Measurements from ENCODE around the gene ENTPD7. TPM values are rescaled to one million over a fixed set of nuclear protein-coding genes. Genes with fewer than 3 reads are reported as not detected.
A peak's percentile ranks its signal among the peaks of the same experiment; 100 is the strongest.

ENTPD7 gene
- total RNA-seq, 1 experiment from 2014 or later = 14.5 TPM

DNA sequence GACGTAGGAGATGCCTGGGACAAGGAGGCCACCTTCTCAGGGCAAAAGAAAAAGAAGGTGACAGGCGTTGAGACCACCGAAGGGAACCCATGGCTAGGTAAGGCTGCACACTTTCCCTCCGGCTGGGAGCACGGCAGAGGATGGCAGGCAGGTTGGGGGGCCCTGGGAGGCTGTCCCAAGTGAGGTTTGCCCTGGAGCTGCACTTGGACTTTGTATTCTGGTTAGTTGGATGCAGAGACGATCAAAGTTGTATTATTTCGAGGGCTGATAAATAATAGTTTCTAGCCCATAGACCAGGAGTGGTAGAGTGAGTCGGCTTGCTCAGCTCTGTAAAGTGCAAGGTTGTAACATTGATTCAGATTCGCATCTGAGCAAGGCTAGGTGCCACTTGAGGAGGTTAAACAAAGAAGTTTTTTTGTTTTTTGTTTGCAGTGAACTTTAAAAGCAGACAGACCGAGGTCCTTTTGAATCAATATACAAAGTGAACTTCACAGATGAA is 608 bp downstream of the ENTPD7 start:
- TF ChIP-seq, protein P1, sequence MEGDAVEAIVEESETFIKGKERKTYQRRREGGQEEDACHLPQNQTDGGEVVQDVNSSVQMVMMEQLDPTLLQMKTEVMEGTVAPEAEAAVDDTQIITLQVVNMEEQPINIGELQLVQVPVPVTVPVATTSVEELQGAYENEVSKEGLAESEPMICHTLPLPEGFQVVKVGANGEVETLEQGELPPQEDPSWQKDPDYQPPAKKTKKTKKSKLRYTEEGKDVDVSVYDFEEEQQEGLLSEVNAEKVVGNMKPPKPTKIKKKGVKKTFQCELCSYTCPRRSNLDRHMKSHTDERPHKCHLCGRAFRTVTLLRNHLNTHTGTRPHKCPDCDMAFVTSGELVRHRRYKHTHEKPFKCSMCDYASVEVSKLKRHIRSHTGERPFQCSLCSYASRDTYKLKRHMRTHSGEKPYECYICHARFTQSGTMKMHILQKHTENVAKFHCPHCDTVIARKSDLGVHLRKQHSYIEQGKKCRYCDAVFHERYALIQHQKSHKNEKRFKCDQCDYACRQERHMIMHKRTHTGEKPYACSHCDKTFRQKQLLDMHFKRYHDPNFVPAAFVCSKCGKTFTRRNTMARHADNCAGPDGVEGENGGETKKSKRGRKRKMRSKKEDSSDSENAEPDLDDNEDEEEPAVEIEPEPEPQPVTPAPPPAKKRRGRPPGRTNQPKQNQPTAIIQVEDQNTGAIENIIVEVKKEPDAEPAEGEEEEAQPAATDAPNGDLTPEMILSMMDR (conservative IDR thresholded peaks at IDR 0.05) = no peak
- Histone ChIP-seq H3K18ac (ENCODE audit: insufficient read length, low read depth, low read length) (no peak overlapping the region), H3K23ac (ENCODE audit: insufficient read length, low read depth, low read length) (no peak overlapping the region), H3K27ac (ENCODE audit: insufficient read length, low read depth, low read length) (no peak overlapping the region), H3K4me1 (ENCODE audit: insufficient read depth, low read length) (no peaks in the 10 kb centered on the region), H3K56ac (ENCODE audit: insufficient read length, low read depth, low read length) (no peak overlapping the region), H2BK5ac (ENCODE audit: insufficient read length, low read length) (no peak overlapping the region), H2BK20ac (ENCODE audit: low read depth, low read length, poor library complexity, severe bottlenecking) (no peak overlapping the region), H3K79me2 (ENCODE audit: insufficient read depth, low read length) (no peaks in the 10 kb centered on the region), H3K14ac (ENCODE audit: insufficient read depth, low read length) (0 out of 2 replicates have a peak overlapping the region, but pooled peaks have one; percentile 64), H3K9ac (ENCODE audit: extremely low read depth, insufficient read length, low read length) (peak overlapping the region; percentile 71), H3K79me1 (ENCODE audit: insufficient read depth, low read depth, low read length, poor library complexity, severe bottlenecking) (no peaks in the 10 kb centered on the region), H4K5ac (ENCODE audit: insufficient read length, low read depth, low read length) (no peak overlapping the region), H3T11ph (ENCODE audit: low read length) (no peak overlapping the region), H3K4ac (ENCODE audit: low read depth, low read length) (no peak overlapping the region), H3K23me2 (ENCODE audit: insufficient read length, low read depth, low read length, poor library complexity, severe bottlenecking) (peaks cover 12% of the 10 kb centered on the region), H3K4me2 (ENCODE audit: insufficient read depth, insufficient read length, low read length) (peak overlapping the region; percentile 56), H4K20me1 (ENCODE audit: control insufficient read depth, insufficient read depth, insufficient read length) (no peaks in the 10 kb centered on the region), H2AFZ (ENCODE audit: low read length) (no peak overlapping the region), H2BK120ac (ENCODE audit: low read depth, low read length, poor library complexity, severe bottlenecking) (no peak overlapping the region), H2BK12ac (ENCODE audit: insufficient read length, low read depth, low read length) (no peak overlapping the region), H2AK5ac (ENCODE audit: insufficient read length, low read length) (no peak overlapping the region), H4K91ac (ENCODE audit: insufficient read length, low read depth, low read length) (no peak overlapping the region), H4K8ac (replicated peaks; ENCODE audit: insufficient read length, low read depth, low read length) (no peak overlapping the region), H3K27me3 (ENCODE audit: insufficient read depth, low read length) (no peaks in the 10 kb centered on the region; the same call in 1 of the 2 replicates), H2BK15ac (ENCODE audit: low read depth, low read length) (no peak overlapping the region), H3K9me3 (ENCODE audit: control insufficient read depth, low read depth, low read length) (no peaks in the 10 kb centered on the region)
- Mint-ChIP-seq H3K4me3 (peak overlapping the region; percentile 89 to 91), H3K36me3 (ENCODE audit: insufficient read depth in 1 of 3, low read depth in 3 of 3) (peaks cover 0 to 12% (median 0%) of the 10 kb centered on the region in 3 experiments; a peak in 4 of 7 replicates), H3K9me3 (no peaks in the 10 kb centered on the region; a peak in 2 of 5 replicates), H3K27ac (peak overlapping the region; percentile 5 to 84 (median 69); a peak in 2 of 7 replicates), H3K4me1 (peaks cover 14 to 16% of the 10 kb centered on the region in 2 experiments), H3K27me3 (ENCODE audit: low read depth) (peaks cover 27% of the 10 kb centered on the region)
- DNase-seq = no peak
- no CpG with 5 or more reads among the region's 10 CpGs for WGBS (ENCODE audit: extremely low coverage, insufficient read length, low lambda C conversion rate)
